Sigmoid colon (tissue), 7 donors: Measurements from ENCODE around the gene IKZF4. TPM values are rescaled to one million over a fixed set of nuclear protein-coding genes. Genes with fewer than 3 reads are reported as not detected.
"Not testable (repeated sequence)": the region's sequence is repeated elsewhere in the genome, so short reads cannot be mapped to it uniquely, and the experiment has no call there.

Experiments
- DNase-seq: peaks from one replicate; pipeline ENCODE4 v3.0.0-alpha.2; 2019
- H3K27ac ChIP-seq, 4 donors: fragments of 200-600 bp; sonication (generic); one replicate each; pipeline ENCODE4 v1.5.1; 2016 to 2019; ENCODE audit warnings: mild to moderate bottlenecking in 1 of 4
- H3K27me3 ChIP-seq, 3 donors: fragments of 200-600 bp; sonication (generic); one replicate each; pipeline ENCODE4 v1.5.1; 2019; ENCODE audit warnings: mild to moderate bottlenecking in 1 of 3
- H3K36me3 ChIP-seq, 4 donors: fragments of 200-600 bp; sonication (generic); one replicate each; pipeline ENCODE4 v1.5.1; 2016 to 2019
- H3K4me1 ChIP-seq, 4 donors: fragments of 200-600 bp; sonication (generic); one replicate each; pipeline ENCODE4 v1.5.1; 2017 to 2019
- H3K4me3 ChIP-seq, 4 donors: fragments of 200-600 bp; sonication (generic); one replicate each; pipeline ENCODE4 v1.5.1; 2017 to 2019; ENCODE audit warnings: mild to moderate bottlenecking in 2 of 4, moderate library complexity in 1 of 4
- H3K9me3 ChIP-seq, 4 donors: fragments of 200-600 bp in 3 of 4; sonication (generic) in 3 of 4; one replicate each; pipeline versions ENCODE4 v1.5.1 to v1.6.1; 2013 to 2019
- EP300 ChIP-seq, 4 donors: sonication (generic); formaldehyde crosslinking; IDR thresholded peaks; one replicate each; pipeline ENCODE4 v1.6.1; 2017; ENCODE audit warnings: antibody characterized with exemption in 4 of 4
- POLR2A ChIP-seq, 2 donors: fragments of 450-650 bp; IDR thresholded peaks; one replicate each; pipeline ENCODE4 v1.6.1; 2016; ENCODE audit warnings: antibody characterized with exemption in 2 of 2, mild to moderate bottlenecking in 2 of 2, moderate library complexity in 2 of 2
- POLR2AphosphoS5 ChIP-seq, 4 donors: sonication (generic); formaldehyde crosslinking; IDR thresholded peaks; one replicate each; pipeline ENCODE4 v1.6.1; 2017; ENCODE audit warnings: antibody characterized with exemption in 4 of 4
- whole genome bisulfite sequencing, 2 donors: extraction: QIAGEN DNeasy Blood & Tissue Kit; methylation state at CpG; one replicate each; pipeline ENCODE4 v1.1.7; 2013; 5-methylcytosine and 5-hydroxymethylcytosine counted together
- intact Hi-C: fragments of 100-400 bp; cut with DNase I; formaldehyde crosslinking; loops from one replicate; pipeline ENCODE4 v1.15.1; 2023
- polyA plus RNA-seq, 3 donors: library from polyadenylated mRNA; stranded (reverse); fragments of 200-250 nt; gene quantifications; one replicate each; pipeline ENCODE4 v1.2.3, GENCODE V29; 2013
- total RNA-seq, 4 donors: library from RNA; depleted of rRNA; stranded (reverse); fragments of >200 nt; gene quantifications; one replicate each; pipeline ENCODE4 v1.1.0, GENCODE V29; 2016
- TF ChIP-seq, protein P1 (sequence below), 4 experiments: fragments of 450-650 bp in 3 of 4; fragments of 200-600 bp in 1 of 4; IDR thresholded peaks; one replicate each; pipeline ENCODE4 v1.5.1; 2016 to 2019; ENCODE audit warnings: antibody characterized with exemption in 4 of 4, mild to moderate bottlenecking in 3 of 4, moderate library complexity in 2 of 4
- donor health status: healthy with polysubstance abuse.
- donor health status: Bipolar disorder and iron deficiency.
- donor health status: healthy.

Gene IKZF4
- total and polyA plus RNA-seq, 7 donors: 0.92 to 23.8 (median 2.4) TPM

DNA sequence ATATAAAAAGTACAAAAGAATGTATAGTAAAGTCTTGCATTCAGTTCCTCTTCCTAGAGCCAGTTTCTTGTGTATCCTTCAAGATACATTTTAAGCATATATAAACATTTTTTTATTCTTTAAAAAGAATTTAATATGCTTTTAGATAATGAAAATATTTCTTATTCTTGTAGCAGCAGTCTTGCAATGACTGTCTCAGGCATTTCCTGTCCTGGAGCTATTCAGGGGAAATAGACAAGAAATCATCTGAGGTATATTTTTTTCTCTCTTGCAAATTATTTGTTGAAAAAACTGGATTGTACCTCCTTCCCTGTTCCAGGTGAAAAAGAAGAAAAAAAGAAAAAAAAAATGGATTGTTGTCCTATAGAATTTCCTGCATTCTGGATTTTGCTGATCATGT lies 42.2 kb downstream of the IKZF4 start:
- H3K4me3 ChIP-seq: no peak overlapping the region
- H3K27ac ChIP-seq: no peak overlapping the region
- no peak for DNase-seq
- no peaks in the 10 kb centered on the region for H3K9me3 ChIP-seq
- H3K27me3 ChIP-seq: no peaks in the 10 kb centered on the region
- no peaks in the 10 kb centered on the region for H3K36me3 ChIP-seq
- TF ChIP-seq, protein P1, sequence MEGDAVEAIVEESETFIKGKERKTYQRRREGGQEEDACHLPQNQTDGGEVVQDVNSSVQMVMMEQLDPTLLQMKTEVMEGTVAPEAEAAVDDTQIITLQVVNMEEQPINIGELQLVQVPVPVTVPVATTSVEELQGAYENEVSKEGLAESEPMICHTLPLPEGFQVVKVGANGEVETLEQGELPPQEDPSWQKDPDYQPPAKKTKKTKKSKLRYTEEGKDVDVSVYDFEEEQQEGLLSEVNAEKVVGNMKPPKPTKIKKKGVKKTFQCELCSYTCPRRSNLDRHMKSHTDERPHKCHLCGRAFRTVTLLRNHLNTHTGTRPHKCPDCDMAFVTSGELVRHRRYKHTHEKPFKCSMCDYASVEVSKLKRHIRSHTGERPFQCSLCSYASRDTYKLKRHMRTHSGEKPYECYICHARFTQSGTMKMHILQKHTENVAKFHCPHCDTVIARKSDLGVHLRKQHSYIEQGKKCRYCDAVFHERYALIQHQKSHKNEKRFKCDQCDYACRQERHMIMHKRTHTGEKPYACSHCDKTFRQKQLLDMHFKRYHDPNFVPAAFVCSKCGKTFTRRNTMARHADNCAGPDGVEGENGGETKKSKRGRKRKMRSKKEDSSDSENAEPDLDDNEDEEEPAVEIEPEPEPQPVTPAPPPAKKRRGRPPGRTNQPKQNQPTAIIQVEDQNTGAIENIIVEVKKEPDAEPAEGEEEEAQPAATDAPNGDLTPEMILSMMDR (IDR thresholded peaks at IDR 0.05): no peak
- no peak for TF ChIP-seq POLR2A (IDR thresholded peaks at IDR 0.05)
- no peak for TF ChIP-seq POLR2AphosphoS5 (IDR thresholded peaks at IDR 0.05)
- no peak for TF ChIP-seq EP300 (IDR thresholded peaks at IDR 0.05)
- no peaks in the 10 kb centered on the region for H3K4me1 ChIP-seq
- intact Hi-C loops: no loop called here

DNA sequence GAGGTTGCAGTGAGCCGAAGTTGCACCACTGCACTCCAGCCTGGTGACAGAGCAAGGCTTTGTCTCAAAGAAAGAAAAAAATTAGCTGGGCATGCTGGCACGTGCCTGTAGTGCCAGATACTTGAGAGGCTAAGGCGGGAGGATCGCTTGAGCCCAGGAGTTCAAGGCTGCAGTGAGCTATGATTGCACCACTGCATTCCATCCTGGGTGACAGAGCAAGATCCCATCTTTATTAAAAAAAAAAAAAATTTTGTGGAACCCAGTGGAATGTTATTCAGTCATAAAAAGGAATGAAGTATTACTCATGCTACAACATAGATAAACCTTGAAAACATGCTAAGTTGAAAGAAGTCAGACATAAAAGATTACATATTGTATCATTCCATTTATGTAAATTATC lies 50.8 kb downstream of the IKZF4 start:
- no peaks in the 10 kb centered on the region for H3K9me3 ChIP-seq
- H3K4me3 ChIP-seq: no peak overlapping the region
- WGBS, 2 donors: 87 to 88% methylated on average over 4 of the region's 4 CpGs
- DNase-seq: peak; percentile 15
- intact Hi-C loops: no loop called here
- H3K27me3 ChIP-seq: no peaks in the 10 kb centered on the region
- H3K4me1 ChIP-seq: no peaks in the 10 kb centered on the region
- TF ChIP-seq EP300 (IDR thresholded peaks at IDR 0.05): no peak
- TF ChIP-seq POLR2A (IDR thresholded peaks at IDR 0.05): no peak
- no peak for TF ChIP-seq POLR2AphosphoS5 (IDR thresholded peaks at IDR 0.05)
- TF ChIP-seq, protein P1 (IDR thresholded peaks at IDR 0.05): no peak
- H3K36me3 ChIP-seq: no peaks in the 10 kb centered on the region
- no peak overlapping the region for H3K27ac ChIP-seq

DNA sequence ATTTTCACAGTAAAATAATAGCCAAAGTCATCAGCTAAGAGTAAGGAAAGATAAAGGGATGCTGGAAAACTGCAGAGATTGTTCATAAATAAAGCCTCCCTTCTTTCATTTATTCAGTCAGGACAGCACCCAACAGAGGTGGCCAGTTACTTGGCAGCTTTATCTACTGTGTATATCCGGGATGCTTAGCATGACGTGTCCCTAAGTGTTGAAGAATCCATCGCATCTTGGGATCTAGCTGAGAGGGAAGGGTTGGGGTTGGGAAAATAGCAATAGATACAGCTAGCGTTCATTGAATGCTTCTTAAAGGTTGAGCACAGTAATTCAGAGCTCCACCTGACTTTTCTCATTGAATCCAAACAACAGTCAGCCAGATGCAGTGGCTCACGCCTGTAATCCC lies 53.6 kb downstream of the IKZF4 start:
- intact Hi-C loops: no loop called here
- 89 to 91% methylated on average over 5 of the region's 5 CpGs for WGBS, 2 donors
- Histone ChIP-seq H3K4me3 (no peak overlapping the region), H3K9me3 (no peaks in the 10 kb centered on the region), H3K27ac (no peak overlapping the region), H3K27me3 (no peaks in the 10 kb centered on the region), H3K4me1 (peaks cover 0 to 9% (median 8%) of the 10 kb centered on the region in 4 donors), H3K36me3 (no peaks in the 10 kb centered on the region)
- peak; percentile 1 for DNase-seq
- no peak for TF ChIP-seq POLR2A (IDR thresholded peaks at IDR 0.05)

DNA sequence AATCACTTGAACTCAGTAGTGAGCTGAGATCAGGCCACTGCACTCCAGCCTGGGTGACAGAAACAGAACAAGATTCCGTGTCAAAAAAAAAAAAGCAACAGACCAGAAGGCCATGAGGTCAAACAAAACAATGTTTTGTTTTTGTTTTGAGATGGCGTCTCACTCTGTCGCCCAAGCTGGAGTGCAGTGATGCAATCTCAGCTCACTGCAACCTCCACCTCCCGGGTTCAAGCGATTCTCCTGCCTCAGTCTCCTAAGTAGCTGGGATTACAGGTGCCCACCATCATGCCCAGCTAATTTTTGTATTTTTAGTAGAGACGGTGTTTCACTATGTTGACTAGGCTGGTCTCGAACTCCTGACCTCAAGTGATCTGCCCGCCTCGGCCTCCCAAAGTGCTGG lies 57.1 kb downstream of the IKZF4 start:
- WGBS, 2 donors: 89 to 93% methylated on average over 9 of the region's 9 CpGs

DNA sequence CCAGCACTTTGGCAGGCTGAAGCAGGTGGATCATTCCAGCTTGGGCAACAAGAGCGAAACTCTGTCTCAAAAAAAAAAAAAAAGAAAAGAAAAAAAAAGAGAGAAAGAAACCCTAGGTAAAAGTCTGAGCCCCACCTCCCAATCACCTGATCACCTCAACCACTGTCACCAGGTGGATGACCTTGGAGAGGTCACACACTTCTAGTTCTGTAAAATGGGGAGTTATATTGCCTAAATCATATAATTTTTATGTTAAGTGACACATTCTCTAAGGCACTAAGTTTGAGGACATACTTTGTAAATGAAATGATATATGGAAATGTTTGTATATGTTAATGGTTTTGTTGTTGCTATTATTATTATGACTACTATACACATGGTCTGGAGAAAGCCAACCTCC lies 57.6 kb downstream of the IKZF4 start:
- Histone ChIP-seq H3K9me3 (no peaks in the 10 kb centered on the region), H3K27me3 (peaks cover 0 to 14% (median 3%) of the 10 kb centered on the region in 3 donors), H3K4me1 (peaks cover 0 to 22% (median 18%) of the 10 kb centered on the region in 4 donors), H3K4me3 (peak overlapping the region in 1 of 4 donors; percentile 50), H3K36me3 (no peaks in the 10 kb centered on the region), H3K27ac (peak overlapping the region; percentile 59 to 79 (median 76))
- WGBS, 2 donors: 95 to 96% methylated on average over 1 of the region's 1 CpG
- no peak for DNase-seq
- intact Hi-C loops: no loop called here
- TF ChIP-seq, protein P1 (IDR thresholded peaks at IDR 0.05): no peak
- TF ChIP-seq EP300 (IDR thresholded peaks at IDR 0.05) (no peak), POLR2A (IDR thresholded peaks at IDR 0.05) (no peak), POLR2AphosphoS5 (IDR thresholded peaks at IDR 0.05) (no peak)

More for the DNA sequence above, 57.1 kb downstream of the IKZF4 start:
- H3K9me3 ChIP-seq, H3K27ac ChIP-seq, H3K4me3 ChIP-seq, intact Hi-C loops, H3K36me3 ChIP-seq: not testable (repeated sequence)
- H3K27me3 ChIP-seq: peaks cover 0 to 14% (median 3%) of the 10 kb centered on the region in 3 donors
- H3K4me1 ChIP-seq: peaks cover 0 to 22% (median 18%) of the 10 kb centered on the region in 4 donors
- DNase-seq: peak; percentile 0
